ENCODE results near the gene IPO11.
"Not testable (repeated sequence)": the region's sequence is repeated elsewhere in the genome, so short reads cannot be mapped to it uniquely, and the experiment has no call there.

Gene IPO11

GRCh38 chr5:62565740-62566139, 153.2 kb downstream of the IPO11 start:
- DNase-seq (ENCODE audit: insufficient read length, low spot score); FAIRE-seq: not testable (repeated sequence)

GRCh38 chr5:62568143-62568542, 155.6 kb downstream of the IPO11 start:
- DNase-seq (ENCODE audit: insufficient read length, low spot score) (no peak), FAIRE-seq (no peak)

DNA sequence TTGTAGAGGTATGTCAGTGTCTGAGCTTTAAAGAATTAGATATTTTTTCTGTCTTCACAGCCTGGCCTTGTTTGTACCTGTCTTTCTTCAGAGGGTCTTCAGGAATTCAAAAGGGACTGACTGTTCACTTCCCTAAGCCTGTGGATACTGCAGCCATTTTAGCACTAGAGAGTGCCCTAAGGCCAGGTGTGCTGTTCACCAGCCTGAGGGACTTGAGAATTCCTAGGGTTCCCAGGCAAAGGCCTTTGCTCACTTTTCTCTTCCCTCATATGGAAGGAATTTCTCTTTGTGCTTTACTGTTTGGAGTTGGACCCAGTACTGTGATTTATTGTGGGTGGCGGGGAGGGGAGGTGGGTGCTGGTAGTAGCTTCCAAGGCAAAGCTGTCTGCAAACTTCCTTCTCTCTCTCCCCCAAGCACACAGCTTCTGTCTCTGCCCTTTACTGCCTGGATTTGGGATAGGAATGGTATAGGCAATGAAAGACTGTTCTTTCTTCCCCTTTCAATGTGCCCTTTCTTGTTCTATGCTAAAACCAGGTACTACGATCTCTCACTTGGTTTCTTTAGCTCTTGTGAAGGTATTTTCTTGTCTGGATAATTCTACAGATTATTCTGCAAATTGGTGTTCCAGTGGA, 156.4 kb downstream of the IPO11 start:
- FAIRE-seq (no peak), DNase-seq (ENCODE audit: insufficient read length, low spot score) (no peak)

GRCh38 chr5:62569470-62569869, 156.9 kb downstream of the IPO11 start:
- no peak for DNase-seq (ENCODE audit: insufficient read length, low spot score)
- FAIRE-seq = no peak

DNA sequence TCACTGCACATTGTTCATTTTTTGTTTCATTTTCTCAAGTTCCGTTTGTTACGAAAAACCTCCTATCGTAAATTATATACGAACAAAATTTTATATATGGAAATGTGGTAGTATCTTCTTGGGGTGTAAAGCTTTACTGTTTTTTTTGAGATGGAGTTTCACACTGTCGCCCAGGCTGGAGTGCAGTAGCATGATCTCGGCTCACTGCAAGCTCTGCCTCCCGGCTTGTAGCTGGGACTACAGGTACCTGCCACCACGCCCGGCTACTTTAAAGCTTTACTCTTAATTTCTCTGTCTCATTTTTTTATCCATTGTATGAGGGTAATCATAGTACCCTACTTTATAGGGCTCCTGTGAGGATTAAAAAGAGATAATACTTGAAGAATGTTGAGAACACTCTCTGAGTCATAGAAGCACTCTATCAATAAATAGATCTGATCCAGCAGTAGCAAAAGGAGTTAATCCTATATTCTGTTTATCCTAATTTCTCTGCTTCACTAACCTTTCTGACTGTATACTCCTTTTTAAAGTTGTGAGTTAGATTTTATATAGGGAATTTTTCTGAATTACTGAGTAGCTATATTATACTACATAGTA, 160.5 kb downstream of the IPO11 start:
- no peak for DNase-seq (ENCODE audit: insufficient read length, low spot score)
- FAIRE-seq = no peak

DNA sequence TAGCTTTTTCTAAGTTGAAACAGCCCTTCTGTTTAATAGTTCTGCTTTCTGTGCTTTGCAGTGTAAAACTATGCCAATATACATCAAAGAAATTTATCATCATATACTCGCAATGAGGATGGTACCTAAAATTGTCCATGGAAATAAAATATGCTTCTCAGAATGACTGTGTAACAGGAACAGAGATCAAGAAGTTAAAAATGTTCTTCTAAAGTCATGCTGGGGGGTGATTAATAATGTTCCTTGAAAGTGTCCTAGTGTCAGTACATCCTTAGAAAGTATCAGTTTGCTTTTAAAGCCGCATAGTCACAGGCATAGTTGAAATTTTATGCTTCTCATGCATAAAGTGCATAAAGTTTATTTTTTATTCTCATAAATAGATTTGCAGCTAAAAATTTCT, 162.0 kb downstream of the IPO11 start:
- DNase-seq (ENCODE audit: insufficient read length, low spot score) (no peak), FAIRE-seq (no peak)

DNA sequence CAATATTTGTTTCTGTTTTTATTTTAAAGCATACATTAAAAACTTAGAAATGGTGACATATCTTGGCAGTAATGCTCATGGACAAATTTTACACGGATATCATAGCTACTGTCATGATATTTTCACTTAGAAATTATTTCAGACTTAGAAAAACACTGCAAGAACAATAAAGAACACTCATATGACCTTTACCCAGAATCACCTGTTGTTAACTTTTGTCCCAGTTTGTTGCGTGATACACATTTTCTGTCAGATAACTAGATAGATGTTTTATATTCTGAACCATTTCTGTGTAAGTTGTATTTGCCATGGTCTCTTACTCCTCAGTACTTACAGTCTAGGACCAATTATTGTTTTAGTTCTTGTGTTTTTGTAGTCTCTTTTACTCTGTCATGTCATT, 162.5 kb downstream of the IPO11 start:
- FAIRE-seq (no peak), DNase-seq (ENCODE audit: insufficient read length, low spot score) (no peak)

GRCh38 chr5:62575489-62575888, 162.9 kb downstream of the IPO11 start:
- FAIRE-seq (no peak), DNase-seq (ENCODE audit: insufficient read length, low spot score) (no peak)

GRCh38 chr5:62576570-62577170, 164.1 kb downstream of the IPO11 start:
- DNase-seq (ENCODE audit: insufficient read length, low spot score) (no peak), FAIRE-seq (no peak)

GRCh38 chr5:62577488-62577887, 164.9 kb downstream of the IPO11 start:
- no peak for DNase-seq (ENCODE audit: insufficient read length, low spot score)
- FAIRE-seq = no peak

GRCh38 chr5:62578540-62578939, 166.0 kb downstream of the IPO11 start, which contains the start of gene LRRC70:
TSS of gene LRRC70 (plus strand) at chr5:62578819. CDS start at chr5:62579439, 620 bp downstream.
- FAIRE-seq = no peak
- DNase-seq (ENCODE audit: insufficient read length, low spot score) = no peak

- FAIRE-seq (no peak), DNase-seq (ENCODE audit: insufficient read length, low spot score) (no peak)
These were observed 167.2 kb downstream of the IPO11 start for GRCh38 chr5:62579761-62580160.

DNA sequence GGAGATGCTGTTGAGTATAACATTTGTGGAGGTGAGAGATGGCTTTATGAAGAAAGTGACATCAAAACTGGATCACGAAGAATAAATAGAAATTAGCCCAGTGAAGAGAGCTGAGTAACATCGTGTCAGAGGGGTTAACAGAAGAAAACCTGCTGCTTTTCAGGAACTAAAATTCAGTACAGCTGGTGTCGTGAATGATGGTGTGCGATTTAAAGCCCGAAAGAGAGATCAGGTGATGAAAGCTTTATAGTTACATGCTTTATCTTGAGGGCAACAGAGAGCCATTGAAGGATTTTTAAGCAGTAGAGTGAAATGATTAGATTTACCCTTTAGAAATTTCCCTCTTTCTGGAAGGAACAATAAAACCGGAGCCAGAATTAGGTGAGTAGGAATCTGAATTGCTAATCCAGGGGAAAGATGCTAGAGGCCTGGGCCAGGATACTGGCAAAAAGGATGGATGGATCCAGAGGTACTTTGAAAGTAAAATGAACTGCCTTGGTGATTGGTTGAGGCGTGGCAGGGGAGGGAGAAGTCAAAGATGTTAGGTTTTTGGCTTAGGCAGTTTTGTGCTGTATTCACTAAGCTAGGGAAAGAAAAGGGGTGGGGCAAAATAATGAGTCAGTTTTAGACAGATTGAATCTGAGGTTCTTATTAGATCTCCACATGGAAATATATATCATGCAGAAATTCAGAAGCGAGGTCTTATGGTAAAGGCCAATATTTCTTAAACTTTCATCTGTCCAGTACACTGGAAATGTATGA, 169.5 kb downstream of the IPO11 start:
- FAIRE-seq = no peak
- no peak for DNase-seq (ENCODE audit: insufficient read length, low spot score)

DNA sequence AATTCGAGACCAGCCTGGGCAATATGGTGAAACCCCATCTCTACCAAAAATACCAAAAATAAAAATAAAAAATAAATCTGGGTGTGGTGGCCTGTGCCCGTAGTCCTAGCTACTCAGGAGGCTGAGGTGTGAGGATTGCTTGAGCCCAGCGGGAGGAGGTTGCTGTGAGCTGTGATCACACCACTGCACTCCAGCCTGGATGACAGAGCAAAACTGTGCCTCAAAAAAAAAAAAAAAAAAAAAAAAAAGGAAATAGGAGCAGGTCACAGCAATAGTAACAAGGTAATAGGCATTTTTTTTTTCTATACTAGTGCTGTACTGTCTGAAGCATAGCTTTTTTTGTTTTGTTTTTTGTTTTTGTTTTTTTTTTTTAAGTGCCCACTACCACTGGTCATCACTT, 171.8 kb downstream of the IPO11 start:
- DNase-seq (ENCODE audit: insufficient read length, low spot score) = no peak
- no peak for FAIRE-seq

DNA sequence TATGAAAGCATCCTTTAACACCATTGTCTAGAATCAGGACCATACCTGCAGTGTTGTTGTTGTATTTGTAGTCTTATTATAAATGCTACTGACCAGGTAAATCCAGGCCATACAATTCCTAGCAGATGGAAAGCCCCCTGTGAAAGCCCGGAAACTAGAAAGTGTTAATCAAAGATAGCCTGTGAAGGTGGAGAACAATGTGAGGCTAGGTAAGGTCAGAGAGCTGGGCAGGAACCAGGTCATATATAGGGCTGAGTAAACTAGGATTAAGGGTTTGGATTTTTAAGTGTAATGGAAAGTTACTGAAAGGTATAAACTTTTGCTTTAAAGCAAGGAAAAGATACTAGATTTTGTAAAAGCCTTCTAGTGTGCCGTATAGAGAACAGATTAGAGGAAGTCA, 172.7 kb downstream of the IPO11 start:
- no peak for FAIRE-seq
- no peak for DNase-seq (ENCODE audit: insufficient read length, low spot score)

- no peak for FAIRE-seq
- no peak for DNase-seq (ENCODE audit: insufficient read length, low spot score)
These were observed 173.2 kb downstream of the IPO11 start for GRCh38 chr5:62585751-62586150.

- FAIRE-seq = peak; percentile 80
- no peak for DNase-seq (ENCODE audit: insufficient read length, low spot score)
These were observed 175.2 kb downstream of the IPO11 start for GRCh38 chr5:62587737-62588136.

DNA sequence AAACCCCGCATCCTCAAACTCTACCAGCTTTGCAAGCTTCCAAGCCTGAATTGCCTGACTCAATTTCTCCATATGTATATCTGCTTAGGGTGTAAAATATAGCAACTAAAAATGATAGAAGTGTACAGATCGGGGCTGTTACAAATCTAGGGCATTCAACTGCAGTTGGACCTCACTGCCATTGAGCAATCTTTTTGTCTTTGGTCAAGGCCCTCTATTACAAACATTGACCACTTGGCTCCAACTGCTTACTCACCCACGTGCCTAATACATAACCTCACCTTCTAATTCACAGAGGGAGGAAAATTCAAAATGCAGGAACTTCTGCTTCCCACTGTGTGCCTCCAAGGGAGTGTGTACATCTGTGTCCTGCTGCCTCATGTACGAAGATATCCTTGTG, 176.1 kb downstream of the IPO11 start:
- no peak for DNase-seq (ENCODE audit: insufficient read length, low spot score)
- FAIRE-seq = no peak

DNA sequence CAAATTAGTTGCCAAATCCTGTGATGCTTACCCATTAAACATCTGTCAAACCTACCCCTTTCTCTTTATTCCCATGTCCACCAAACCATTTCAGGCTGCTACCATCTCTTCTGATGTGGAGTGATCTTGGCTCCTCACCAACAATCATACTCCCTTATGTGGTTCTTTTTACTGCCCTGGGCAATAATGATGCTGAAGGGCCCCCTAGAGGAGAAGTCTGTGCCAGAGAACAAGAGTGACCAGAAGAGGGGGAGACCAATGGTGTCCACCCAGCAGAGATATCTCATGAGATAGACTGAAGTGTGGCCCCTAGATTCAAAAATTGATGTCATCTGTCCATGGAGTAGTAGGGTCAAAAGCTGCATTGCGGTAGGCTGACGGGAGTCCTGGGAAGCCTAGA, 176.9 kb downstream of the IPO11 start:
- no peak for FAIRE-seq
- DNase-seq (ENCODE audit: insufficient read length, low spot score) = no peak

- FAIRE-seq (no peak), DNase-seq (ENCODE audit: insufficient read length, low spot score) (no peak)
These were observed 177.8 kb downstream of the IPO11 start for GRCh38 chr5:62590387-62590786.

- FAIRE-seq = no peak
These were observed 180.0 kb downstream of the IPO11 start for GRCh38 chr5:62592558-62592957.

DNA sequence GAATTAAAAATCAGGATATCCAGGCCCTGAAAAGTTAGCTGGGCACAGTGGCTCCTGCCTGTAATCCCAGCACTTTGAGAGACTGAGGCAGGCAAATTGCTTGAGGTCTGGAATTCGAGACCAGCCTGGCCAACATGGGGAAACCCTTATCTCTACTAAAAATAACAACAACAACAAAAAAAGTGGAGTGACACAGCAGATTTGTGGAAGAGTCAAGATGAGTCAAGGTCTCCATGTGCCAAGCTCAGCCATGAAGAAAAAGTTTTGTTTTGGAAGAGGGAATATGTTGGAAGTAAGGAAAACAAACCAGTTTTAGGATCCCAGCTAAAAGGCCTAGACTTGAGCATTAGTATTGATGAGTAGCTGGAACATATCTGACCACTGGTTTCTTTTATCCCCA, 180.8 kb downstream of the IPO11 start:
- DNase-seq (ENCODE audit: insufficient read length, low spot score) (no peak), FAIRE-seq (no peak)

More at GRCh38 chr5:62592558-62592957, 180.0 kb downstream of the IPO11 start:
- DNase-seq (ENCODE audit: insufficient read length, low spot score) = no peak
